K562 (cell line): ENCODE data around the gene ZNF609. TPM values are rescaled to one million over a fixed set of nuclear protein-coding genes. Genes with fewer than 3 reads are reported as not detected.
A peak's percentile ranks its signal among the peaks of the same experiment; 100 is the strongest.

Source experiments
- ERF ChIP-seq: fragments of 450-650 bp; formaldehyde crosslinking; IDR thresholded peaks from 2 replicates; pipeline ENCODE4 v1.4.0; 2020; ENCODE audit warnings: mild to moderate bottlenecking, mixed read lengths
- EWSR1 ChIP-seq: fragments of 450-650 bp; IDR thresholded peaks from 2 replicates; pipeline ENCODE4 v1.6.1; 2018; ENCODE audit warnings: borderline replicate concordance, mild to moderate bottlenecking, low read depth, moderate library complexity; ENCODE audit not compliant: partially characterized antibody
- FIP1L1 ChIP-seq: fragments of 200-400 bp; formaldehyde crosslinking; IDR thresholded peaks from 2 replicates; pipeline ENCODE4 v1.6.1; 2018; ENCODE audit warnings: mild to moderate bottlenecking, low read depth, low read length; ENCODE audit not compliant: poor library complexity, severe bottlenecking
- IFI16 ChIP-seq: fragments of 250-450 bp; sonication (Bioruptor Pico); IDR thresholded peaks from 2 replicates; pipeline ENCODE4 v2.1.2; 2022; ENCODE audit warnings: mild to moderate bottlenecking, inconsistent platforms
- KLF13 ChIP-seq: fragments of 450-650 bp; IDR thresholded peaks from 2 replicates; pipeline ENCODE4 v1.6.1; 2016; ENCODE audit warnings: missing genetic modification characterization, low read depth, mild to moderate bottlenecking, missing compliant biosample characterization, moderate library complexity, borderline replicate concordance
- NEUROD1 ChIP-seq: fragments of 150-350 bp; IDR thresholded peaks from 2 replicates; pipeline ENCODE4 v1.6.1; 2014; ENCODE audit warnings: borderline replicate concordance, low read length, low read depth; ENCODE audit not compliant: partially characterized antibody
- NFIC ChIP-seq: fragments of 450-650 bp; IDR thresholded peaks from 2 replicates; pipeline ENCODE4 v1.6.1; 2017; ENCODE audit warnings: mild to moderate bottlenecking, inconsistent platforms
- NR2C1 ChIP-seq, 2 experiments: fragments of 450-650 bp; IDR thresholded peaks; 2 replicates each; pipeline ENCODE4 v1.6.1; 2017; ENCODE audit warnings: mild to moderate bottlenecking in 2 of 2, antibody characterized with exemption in 1 of 2, inconsistent platforms in 1 of 2, missing compliant biosample characterization in 1 of 2, missing genetic modification characterization in 1 of 2
- SIN3B ChIP-seq: fragments of 450-650 bp; IDR thresholded peaks from 2 replicates; pipeline ENCODE4 v1.6.1; 2017; ENCODE audit warnings: low read depth, mild to moderate bottlenecking, moderate library complexity
- SMAD1 ChIP-seq: fragments of 150-350 bp; IDR thresholded peaks from 2 replicates; pipeline ENCODE4 v1.6.1; 2014; ENCODE audit warnings: low read length, low read depth; ENCODE audit not compliant: partially characterized antibody
- SMAD4 ChIP-seq: fragments of 250-450 bp; sonication (Bioruptor Pico); conservative IDR thresholded peaks from 2 replicates; pipeline ENCODE4 v1.8.0; 2021; ENCODE audit warnings: inconsistent platforms, mild to moderate bottlenecking, moderate library complexity
- TEAD2 ChIP-seq: fragments of 450-650 bp; IDR thresholded peaks from 2 replicates; pipeline ENCODE4 v1.6.1; 2016; ENCODE audit warnings: missing genetic modification characterization, control low read depth, missing compliant biosample characterization
- YBX1 ChIP-seq: fragments of 450-650 bp; IDR thresholded peaks from 2 replicates; pipeline ENCODE4 v1.7.1; 2016; ENCODE audit warnings: mild to moderate bottlenecking
- ZFP36 ChIP-seq: fragments of 150-350 bp; IDR thresholded peaks from 2 replicates; pipeline ENCODE4 v1.6.1; 2018; ENCODE audit warnings: low read length, low read depth; ENCODE audit not compliant: partially characterized antibody
- ZKSCAN3 ChIP-seq: fragments of 250-450 bp; sonication (Bioruptor Pico); IDR thresholded peaks from 2 replicates; pipeline ENCODE4 v1.4.0; 2020
- ZNF75A ChIP-seq: fragments of 450-650 bp; formaldehyde crosslinking; IDR thresholded peaks from 2 replicates; pipeline ENCODE4 v1.4.0; 2020; ENCODE audit warnings: mild to moderate bottlenecking
- polyA plus RNA-seq, 8 experiments: library from polyadenylated mRNA; depleted of rRNA in 4 of 8; stranded (reverse) in 5 of 8; unstranded in 3 of 8; fragments of >200 nt; fragmentation: Nextera tagmentation in 2 of 8; fragmentation: Illumina TruSeq in 1 of 8; extraction: Ambion mirVana in 2 of 8; extraction: Trizol in 1 of 8; gene quantifications; 2 replicates each; pipeline versions ENCODE4 v1.2.1 to v1.2.3, GENCODE V29; 2011 to 2014; ENCODE audit warnings: inconsistent platforms in 1 of 8, missing spikeins in 1 of 8
- total RNA-seq, 7 experiments: library from RNA; depleted of rRNA in 6 of 7; stranded (reverse); fragments of >200 nt in 6 of 7; fragmentation: Illumina TruSeq in 2 of 7; extraction: Trizol in 2 of 7; gene quantifications; 2 replicates each; pipeline versions ENCODE4 v1.2.1 to v1.2.3, GENCODE V29; 2011 to 2021; ENCODE audit warnings: low replicate concordance in 1 of 7
- TF ChIP-seq, protein P1 (sequence below): fragments of 250-450 bp; sonication (Bioruptor Pico); IDR thresholded peaks from 2 replicates; pipeline ENCODE4 v1.5.0; 2022; ENCODE audit warnings: mild to moderate bottlenecking
- TF ChIP-seq, protein P2 (sequence below), 2 experiments: IDR thresholded peaks in 1 of 2; conservative IDR thresholded peaks in 1 of 2; 2 replicates each; pipeline ENCODE4 v1.6.1; 2016; ENCODE audit warnings: low read depth in 2 of 2, mild to moderate bottlenecking in 1 of 2, missing compliant biosample characterization in 1 of 2, missing genetic modification characterization in 1 of 2, moderate library complexity in 1 of 2
- TF ChIP-seq, protein P3 (sequence below): fragments of 150-350 bp; conservative IDR thresholded peaks from 2 replicates; pipeline ENCODE4 v1.6.1; 2014; ENCODE audit warnings: low read length
- TF ChIP-seq, protein P4 (sequence below): IDR thresholded peaks from 2 replicates; pipeline ENCODE4 v1.6.1; 2014; ENCODE audit warnings: antibody characterized with exemption

ZNF609 gene
- total and polyA plus RNA-seq, 9 of the 15 experiments (the other 6 are each of a cell fraction or from before 2014, with no cell fraction given), result 3.0 to 38.7 (median 17.8) TPM

DNA sequence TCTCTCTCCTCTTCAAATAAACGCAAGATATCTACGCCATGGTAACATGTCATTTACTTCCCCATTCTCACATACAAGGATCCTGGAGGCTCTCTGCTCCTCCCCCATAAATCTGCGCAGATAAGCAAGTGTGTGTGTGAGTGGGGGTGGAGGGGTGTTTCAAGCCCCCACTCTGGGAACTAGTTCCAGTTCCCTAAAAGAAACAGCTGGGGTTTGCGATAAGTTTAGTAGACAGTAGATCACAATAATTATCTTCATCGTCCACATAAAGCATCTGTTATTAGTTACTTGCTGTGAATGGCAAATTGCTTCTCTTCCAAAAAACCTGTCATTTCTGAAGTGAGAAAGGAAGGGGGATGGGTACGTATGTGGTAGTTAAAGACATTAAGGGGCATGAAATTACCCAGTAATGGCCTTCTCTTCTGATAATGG is 235.2 kb downstream of the ZNF609 start (continued):
- TF ChIP-seq, protein P1, sequence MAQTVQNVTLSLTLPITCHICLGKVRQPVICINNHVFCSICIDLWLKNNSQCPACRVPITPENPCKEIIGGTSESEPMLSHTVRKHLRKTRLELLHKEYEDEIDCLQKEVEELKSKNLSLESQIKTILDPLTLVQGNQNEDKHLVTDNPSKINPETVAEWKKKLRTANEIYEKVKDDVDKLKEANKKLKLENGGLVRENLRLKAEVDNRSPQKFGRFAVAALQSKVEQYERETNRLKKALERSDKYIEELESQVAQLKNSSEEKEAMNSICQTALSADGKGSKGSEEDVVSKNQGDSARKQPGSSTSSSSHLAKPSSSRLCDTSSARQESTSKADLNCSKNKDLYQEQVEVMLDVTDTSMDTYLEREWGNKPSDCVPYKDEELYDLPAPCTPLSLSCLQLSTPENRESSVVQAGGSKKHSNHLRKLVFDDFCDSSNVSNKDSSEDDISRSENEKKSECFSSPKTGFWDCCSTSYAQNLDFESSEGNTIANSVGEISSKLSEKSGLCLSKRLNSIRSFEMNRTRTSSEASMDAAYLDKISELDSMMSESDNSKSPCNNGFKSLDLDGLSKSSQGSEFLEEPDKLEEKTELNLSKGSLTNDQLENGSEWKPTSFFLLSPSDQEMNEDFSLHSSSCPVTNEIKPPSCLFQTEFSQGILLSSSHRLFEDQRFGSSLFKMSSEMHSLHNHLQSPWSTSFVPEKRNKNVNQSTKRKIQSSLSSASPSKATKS (CRISPR knock-in tag), result no peak
- peak; percentile 76 for TF ChIP-seq SMAD1
- TF ChIP-seq YBX1, result no peak
- TF ChIP-seq IFI16, result no peak
- no peak for TF ChIP-seq NR2C1 (IDR thresholded peaks at IDR 0.05)
- TF ChIP-seq NR2C1 (tag; IDR thresholded peaks at IDR 0.05), result peak; percentile 65
- no peak for TF ChIP-seq ZNF75A
- peak; percentile 50; the same call in 1 of the 2 replicates for TF ChIP-seq ERF
- no peak for TF ChIP-seq EWSR1
- no peak for TF ChIP-seq ZFP36
- TF ChIP-seq, protein P2, sequence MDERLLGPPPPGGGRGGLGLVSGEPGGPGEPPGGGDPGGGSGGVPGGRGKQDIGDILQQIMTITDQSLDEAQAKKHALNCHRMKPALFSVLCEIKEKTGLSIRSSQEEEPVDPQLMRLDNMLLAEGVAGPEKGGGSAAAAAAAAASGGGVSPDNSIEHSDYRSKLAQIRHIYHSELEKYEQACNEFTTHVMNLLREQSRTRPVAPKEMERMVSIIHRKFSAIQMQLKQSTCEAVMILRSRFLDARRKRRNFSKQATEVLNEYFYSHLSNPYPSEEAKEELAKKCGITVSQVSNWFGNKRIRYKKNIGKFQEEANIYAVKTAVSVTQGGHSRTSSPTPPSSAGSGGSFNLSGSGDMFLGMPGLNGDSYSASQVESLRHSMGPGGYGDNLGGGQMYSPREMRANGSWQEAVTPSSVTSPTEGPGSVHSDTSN (CRISPR knock-in tag; IDR thresholded peaks at IDR 0.05; ENCODE audit: low read depth), result no peak
- TF ChIP-seq, protein P2 (tag; conservative IDR thresholded peaks at IDR 0.05; ENCODE audit: low read depth), result peak; percentile 93
- peak; percentile 84 for TF ChIP-seq NEUROD1
- TF ChIP-seq TEAD2 (tag), result no peak
- TF ChIP-seq ZKSCAN3 (CRISPR knock-in tag), result no peak
- no peak for TF ChIP-seq SIN3B
- peak; percentile 89 for TF ChIP-seq NFIC
- TF ChIP-seq FIP1L1, result no peak
- TF ChIP-seq, protein P3, sequence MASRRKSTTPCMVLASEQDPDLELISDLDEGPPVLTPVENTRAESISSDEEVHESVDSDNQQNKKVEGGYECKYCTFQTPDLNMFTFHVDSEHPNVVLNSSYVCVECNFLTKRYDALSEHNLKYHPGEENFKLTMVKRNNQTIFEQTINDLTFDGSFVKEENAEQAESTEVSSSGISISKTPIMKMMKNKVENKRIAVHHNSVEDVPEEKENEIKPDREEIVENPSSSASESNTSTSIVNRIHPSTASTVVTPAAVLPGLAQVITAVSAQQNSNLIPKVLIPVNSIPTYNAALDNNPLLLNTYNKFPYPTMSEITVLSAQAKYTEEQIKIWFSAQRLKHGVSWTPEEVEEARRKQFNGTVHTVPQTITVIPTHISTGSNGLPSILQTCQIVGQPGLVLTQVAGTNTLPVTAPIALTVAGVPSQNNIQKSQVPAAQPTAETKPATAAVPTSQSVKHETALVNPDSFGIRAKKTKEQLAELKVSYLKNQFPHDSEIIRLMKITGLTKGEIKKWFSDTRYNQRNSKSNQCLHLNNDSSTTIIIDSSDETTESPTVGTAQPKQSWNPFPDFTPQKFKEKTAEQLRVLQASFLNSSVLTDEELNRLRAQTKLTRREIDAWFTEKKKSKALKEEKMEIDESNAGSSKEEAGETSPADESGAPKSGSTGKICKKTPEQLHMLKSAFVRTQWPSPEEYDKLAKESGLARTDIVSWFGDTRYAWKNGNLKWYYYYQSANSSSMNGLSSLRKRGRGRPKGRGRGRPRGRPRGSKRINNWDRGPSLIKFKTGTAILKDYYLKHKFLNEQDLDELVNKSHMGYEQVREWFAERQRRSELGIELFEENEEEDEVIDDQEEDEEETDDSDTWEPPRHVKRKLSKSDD, result no peak
- no peak for TF ChIP-seq KLF13 (tag)
- peak; percentile 96 for TF ChIP-seq SMAD4 (CRISPR knock-in tag)
- TF ChIP-seq, protein P4, sequence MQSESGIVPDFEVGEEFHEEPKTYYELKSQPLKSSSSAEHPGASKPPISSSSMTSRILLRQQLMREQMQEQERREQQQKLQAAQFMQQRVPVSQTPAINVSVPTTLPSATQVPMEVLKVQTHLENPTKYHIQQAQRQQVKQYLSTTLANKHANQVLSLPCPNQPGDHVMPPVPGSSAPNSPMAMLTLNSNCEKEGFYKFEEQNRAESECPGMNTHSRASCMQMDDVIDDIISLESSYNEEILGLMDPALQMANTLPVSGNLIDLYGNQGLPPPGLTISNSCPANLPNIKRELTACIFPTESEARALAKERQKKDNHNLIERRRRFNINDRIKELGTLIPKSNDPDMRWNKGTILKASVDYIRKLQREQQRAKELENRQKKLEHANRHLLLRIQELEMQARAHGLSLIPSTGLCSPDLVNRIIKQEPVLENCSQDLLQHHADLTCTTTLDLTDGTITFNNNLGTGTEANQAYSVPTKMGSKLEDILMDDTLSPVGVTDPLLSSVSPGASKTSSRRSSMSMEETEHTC, result peak; percentile 65
